Umbilical cord (tissue), 2 donors: Measurements from ENCODE around the gene MAML2. TPM values are rescaled to one million over a fixed set of nuclear protein-coding genes. Genes with fewer than 3 reads are reported as not detected.

Source experiments
- DNase-seq: peaks from one replicate; pipeline ENCODE4 v3.0.0-alpha.2; 2015; ENCODE audit warnings: low spot score
- total RNA-seq: library from RNA; depleted of rRNA; stranded (reverse); fragments of >200 nt; gene quantifications from one replicate; pipeline ENCODE4 v1.2.3, GENCODE V29; 2014; ENCODE audit warnings: low replicate concordance; ENCODE audit not compliant: insufficient read depth

The MAML2 gene
- total RNA-seq, 1 donor from 2014 or later: 17.1 TPM

DNA sequence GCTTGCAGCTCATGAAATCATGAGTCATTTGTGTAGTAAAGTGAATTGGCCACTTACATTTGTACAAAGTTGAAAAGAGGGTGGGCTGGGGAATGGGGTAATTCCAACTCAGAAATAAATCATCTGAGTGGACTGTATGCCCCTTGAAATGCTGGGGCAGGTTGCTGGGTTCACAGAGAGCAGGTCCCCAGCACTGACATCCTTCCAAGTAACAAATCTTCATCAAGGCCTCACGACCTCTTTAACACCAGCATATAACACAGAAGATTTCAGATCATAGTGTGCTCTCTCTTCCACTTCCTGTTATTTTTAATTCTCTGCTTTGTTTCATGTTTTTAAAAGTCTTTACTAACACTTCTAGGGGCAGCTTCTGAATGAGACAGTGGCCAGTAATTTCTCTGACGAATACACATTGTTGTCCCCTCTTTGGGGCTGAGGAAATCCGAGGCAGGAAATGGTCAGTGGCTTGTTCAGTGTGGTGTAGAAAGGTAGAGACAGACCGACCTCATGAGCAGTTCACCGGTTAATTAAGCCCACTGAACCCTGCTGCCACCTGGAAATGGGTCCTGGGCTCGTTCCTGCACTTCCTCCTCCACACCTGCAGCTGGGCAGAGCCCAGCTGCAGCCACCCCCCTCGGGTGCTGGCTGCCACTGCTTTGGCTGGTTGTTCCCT lies 127.7 kb downstream of the MAML2 start:
- no peak for DNase-seq

DNA sequence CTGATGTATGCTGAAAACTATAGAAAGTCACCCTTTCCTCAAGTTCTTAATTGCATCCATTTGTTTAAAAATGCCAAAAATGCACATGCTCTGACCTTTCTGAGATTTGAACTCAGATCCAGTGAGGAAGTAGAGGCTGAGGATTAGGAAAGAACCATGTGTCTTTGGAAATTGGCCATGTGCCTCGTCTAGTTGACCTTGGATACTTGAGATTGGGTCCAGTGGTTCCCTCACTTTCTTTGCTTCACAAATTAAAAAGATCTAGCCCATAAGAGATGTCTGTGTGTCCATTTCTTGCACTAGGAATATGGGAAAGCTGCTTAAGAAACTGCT lies 128.3 kb downstream of the MAML2 start:
- no peak for DNase-seq

DNA sequence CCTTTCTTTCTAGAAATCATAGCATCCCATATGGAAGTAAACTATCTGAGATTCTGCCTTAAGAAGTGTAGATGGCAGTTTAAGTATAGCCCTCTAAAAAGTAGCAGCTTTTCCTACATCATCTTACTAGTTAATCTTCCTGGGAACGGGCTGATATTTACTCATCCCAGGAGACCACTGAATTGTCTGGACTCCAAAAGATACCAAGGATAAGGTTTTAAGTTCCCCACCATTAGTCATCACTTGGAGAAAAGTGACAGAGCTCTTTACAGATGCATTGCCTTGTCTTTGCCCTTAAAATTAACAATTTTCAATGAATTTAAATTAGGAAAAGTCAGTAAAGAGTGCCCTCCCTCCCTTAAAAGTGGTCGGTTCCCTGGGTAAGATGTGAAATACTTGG lies 129.5 kb downstream of the MAML2 start:
- DNase-seq: peak; percentile 87

DNA sequence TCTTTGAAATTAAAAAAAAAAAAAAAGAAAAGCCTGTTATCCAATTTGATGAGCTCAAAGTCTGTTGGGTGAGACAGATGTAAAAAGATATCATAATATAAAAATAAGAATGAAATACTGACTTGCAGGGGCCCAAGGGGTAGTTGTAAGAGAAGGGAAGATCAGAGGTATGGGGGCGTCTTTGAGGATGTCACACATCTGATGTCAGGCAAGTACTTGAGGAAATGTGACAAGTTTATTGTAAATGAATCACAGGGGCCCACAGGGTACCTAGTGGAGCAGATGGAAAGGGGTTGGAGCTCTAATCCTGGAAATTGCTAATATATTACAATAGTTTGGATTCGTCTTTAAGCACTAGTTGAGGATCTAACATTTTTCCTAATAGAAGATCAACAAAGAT lies 131.6 kb downstream of the MAML2 start:
- no peak for DNase-seq

DNA sequence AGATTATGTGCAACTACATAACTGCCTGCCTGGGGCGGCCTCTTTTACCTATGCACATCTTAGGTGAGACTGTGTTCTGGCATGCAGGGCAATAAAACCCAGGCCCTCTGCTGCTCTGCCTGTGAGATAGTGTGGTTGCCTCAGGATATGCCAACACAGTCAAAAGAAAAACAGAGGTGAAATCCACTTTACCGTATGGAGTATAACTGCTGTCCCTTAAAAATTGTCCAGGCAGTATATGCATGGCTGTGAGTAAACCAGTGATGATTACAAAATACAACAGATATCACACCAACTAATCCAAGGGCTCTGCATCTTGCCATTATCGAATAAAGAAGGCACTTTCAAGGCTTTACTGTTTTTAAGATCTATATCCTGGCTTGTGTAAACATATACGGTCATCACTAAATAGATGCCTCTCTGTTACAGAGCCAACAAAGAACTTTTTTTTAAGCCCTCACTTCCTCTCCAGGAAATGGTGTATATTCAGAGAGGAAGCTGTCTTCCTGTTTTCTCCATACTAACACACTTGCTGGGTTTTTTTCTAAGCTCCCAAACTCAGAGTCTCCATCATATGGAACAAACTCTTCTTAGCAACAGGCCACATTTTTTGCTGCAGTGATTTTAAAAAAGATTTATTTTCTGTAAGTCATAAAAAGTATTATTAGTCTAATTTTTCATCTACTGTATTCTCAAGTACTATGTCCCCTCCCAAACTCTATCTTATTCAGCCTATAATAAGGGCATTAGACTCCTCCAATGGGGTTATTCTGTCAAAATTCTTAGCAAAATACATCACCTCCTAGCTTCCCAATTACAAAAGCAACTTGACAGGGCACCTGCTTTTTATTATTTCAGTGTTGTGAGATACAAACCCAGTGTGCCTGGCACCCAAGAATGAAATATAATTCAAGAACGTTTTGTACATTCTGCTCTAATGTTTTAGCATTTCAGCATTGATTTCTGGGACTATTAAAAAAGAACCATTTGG lies 135.2 kb downstream of the MAML2 start:
- peak; percentile 78 for DNase-seq

DNA sequence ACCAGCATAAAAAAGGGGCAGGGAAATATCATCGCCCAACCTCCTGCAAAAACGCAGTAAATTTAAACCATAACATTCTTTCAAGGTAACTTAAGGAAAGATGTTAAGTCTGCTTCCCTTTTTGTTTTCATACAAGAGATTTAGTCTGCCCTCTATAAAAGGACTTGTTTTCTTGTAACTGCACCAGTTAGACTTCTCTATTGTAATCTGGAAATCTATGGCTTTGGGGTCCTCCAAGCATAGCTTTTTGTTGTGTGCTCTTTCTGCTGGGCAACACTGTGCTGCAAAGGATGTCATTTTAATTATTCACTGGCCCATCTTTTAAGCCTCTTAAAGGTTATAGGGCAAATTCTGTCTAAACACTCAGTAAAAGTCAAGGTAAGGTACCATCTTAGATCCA lies 136.0 kb downstream of the MAML2 start:
- no peak for DNase-seq

DNA sequence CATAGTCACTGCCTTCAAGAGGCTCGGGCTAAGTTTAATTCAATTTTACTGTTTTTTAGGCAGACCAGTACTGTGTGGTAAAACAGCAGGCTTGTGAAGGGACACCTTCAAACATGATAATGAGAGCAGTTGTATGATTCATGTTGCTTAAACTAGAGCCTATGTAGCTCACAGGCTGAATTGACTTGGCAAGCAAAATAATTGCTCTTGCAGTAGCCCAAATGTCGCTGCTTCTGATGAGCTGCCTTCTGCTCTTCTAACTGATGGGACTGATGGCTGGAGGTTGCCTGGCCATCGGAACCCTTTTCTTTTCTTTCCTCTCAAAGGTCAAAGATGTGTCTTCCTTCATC lies 137.6 kb downstream of the MAML2 start:
- DNase-seq: no peak

DNA sequence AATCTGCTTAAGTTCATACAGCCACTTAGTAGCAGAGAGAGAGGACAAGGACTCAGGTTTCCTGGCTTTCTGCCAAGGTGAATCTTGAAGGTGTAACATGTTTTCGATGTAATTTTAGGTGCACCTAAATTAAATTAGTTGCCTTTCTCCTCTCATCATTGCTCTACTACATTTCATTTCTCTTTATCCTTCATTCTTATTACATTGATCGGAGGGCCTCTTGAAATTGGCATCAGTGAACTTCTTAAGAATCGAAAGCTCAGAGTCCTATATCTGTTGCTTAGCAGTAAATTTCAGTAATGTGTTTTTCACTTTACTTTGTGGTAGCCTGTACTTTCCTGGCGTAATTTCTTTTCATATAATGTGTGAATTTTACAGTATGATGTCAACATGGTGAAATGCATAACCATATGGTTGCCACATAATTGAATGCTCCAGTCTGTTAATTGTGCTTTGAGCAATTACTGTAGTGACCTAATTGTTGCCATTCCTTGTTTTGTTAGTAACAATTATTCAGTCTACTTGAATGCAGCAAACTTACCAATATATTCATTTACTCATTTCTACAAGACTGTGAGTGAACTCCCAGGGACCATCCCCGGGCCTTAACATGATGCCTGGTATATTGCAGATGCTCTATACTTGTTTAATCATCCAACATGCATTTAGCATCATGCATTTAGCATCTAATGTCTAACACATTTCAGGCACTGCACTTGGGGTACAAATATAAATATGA lies 138.1 kb downstream of the MAML2 start:
- DNase-seq: no peak

DNA sequence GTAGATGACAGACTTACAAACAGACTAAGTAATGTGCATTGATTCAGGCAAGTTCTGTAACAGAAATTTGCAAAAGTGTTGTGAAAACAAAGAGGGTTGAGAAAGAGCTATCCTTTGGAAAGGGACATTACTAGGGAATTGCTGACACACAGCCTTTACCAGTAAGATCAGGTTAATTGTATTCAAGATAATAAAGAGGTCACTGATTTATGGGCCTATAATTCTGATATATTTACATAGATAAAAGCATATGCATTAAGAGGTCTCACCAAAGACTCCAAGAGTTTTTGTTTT lies 138.7 kb downstream of the MAML2 start:
- no peak for DNase-seq

DNA sequence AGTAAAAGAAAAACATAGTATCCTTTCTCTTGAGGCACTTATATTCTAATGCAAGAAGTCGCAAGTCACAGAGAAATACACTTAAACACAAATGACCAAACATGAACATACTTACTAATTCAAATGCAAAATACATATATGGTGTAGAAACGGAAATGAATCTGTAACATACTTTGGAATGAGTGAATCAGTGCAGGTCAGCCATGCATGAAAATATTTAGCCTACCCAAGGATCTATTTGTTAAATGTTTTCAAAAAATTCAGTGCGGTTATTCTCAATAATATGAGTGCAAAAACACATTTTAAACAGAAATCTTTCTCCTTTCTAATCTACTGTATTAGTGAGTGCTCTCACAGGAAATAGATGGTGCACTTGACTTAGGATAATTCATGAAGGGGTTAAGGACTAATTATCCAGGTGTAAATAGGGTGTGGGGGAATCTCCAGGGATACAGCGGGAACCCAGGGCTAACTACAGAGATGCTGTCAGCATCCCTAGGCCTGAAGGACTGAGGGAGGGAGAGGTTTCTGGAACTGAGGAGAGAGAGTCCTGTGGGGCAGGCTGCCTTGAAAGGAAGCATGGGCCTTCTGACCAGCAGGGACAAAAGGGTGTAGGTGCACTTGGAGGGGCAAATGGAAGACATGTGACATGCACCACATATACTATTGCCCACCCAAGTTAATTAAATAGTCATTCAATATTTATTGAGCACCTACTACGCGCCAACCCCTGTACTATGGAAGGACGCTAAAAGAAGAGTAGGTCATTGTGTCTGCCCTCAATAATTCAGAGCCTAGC lies 139.2 kb downstream of the MAML2 start:
- no peak for DNase-seq

DNA sequence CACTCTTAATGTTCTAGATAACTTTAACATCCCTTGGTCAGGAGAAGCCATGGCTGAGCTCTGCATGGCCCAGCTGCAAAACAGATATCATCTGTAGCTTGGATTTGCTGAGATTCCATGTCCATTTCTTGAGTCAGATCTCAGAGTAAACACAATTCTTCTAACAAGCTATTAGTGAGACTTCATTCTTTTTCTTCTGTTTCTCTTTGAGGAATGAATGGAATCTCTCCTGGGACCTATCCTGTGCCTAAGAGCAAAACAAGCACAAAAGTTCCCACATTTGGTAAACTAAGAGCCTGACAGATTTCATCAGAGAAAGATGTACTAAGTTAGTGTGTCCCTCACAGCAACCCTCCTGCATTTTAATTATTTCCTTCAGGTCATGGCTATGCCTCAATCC lies 142.8 kb downstream of the MAML2 start:
- DNase-seq: peak; percentile 40

DNA sequence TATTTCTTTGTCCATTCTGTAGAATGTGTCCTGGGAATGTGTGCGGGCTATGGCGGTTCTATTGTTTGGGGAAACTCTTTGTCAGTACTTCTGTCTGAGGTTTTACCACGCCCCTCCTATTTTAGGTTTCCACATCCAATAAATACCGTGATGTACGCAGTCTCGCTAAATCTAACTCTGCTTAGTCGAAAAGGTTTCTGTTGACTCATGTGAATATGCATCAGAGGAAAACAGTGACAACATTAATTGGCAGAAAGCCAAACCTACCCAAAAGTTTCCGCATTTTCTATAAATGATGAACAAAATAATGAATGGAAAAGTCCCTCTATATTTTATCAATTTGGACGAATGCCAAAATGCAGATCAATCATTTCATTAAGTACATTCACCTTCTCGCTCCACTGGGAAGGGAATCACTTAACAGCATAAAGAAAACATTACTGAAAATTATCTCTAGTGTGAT lies 143.4 kb downstream of the MAML2 start:
- DNase-seq: no peak

DNA sequence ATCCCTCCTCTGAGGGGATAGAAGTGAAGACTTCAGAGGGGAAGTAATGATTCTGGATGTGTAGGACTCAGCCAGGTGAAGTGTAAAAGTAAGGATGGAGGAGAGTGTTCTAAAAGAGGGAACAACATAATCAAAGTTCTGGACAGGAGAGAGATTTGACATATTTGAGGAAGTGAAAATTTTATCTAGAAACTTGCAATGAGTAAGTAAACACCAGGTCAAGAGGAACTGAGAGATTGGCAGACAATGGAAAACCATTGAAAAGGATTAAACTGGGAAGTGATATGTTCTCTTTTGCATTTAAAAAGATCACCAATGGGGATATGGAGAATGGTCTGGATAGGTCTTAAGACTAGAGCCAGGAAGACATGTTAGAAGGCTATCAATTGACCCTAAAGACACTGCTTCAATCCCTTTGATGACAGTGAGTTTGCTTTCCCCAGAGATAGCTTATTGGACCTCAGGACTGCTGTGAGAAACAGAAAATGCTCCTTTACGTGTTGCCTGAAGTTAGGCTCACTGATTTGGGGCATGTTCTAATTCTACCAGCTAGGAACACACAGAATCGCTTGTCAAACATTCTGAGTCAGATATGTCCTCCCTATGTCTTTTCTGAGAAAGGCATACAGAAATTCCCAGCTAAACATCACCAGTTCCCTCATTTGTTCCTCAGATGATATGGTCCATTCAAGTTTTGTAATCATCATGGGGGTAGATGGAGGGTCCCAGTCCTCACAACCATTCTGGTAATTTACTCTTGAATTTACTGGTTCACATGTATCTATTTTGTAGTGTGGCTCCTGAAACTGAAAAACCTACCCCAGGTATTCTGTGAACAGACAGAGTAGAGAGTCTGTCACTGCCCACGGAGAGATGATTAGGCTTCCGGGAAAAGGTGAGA lies 144.9 kb downstream of the MAML2 start:
- no peak for DNase-seq

DNA sequence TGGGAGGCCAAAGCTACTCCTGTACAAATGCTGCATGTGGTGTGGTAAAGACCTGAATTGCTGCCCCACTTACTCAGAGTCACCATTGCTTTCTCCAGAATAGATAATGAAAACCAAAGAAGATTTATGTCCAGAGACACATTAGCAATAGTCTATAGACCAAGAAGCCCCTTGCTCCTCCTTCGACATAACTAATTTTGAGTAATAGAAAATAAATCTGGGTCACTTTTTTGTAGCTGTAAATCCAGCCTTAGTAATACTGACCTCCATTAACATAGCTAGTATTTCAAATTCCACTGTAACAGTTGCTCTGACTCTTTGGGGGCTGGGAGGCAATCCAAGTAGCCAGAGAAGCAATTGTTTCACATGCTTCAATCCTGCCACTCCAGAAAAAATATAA lies 145.9 kb downstream of the MAML2 start:
- no peak for DNase-seq

DNA sequence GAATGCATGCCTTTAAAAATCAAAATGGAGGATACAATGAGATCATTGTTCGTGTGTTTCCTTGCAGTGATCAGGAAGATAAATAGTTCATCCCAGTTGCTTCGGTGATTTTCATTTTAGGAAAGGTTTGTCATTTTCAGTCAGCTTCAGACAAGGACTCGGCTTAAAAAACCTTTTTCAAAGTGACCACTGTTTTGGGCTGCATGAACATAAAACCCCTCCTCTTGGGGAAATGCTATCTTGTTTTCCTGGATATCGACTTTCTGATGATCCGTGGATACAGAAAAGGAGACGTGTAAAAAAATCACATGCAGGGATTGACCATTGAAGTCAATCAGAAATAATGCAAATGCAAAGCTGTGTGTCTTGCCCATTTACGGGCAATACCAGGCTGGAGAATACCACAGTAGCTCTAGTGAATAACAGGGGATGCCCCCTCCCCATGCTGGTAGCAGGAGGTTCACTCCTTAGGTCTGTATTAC lies 146.8 kb downstream of the MAML2 start:
- DNase-seq: no peak

DNA sequence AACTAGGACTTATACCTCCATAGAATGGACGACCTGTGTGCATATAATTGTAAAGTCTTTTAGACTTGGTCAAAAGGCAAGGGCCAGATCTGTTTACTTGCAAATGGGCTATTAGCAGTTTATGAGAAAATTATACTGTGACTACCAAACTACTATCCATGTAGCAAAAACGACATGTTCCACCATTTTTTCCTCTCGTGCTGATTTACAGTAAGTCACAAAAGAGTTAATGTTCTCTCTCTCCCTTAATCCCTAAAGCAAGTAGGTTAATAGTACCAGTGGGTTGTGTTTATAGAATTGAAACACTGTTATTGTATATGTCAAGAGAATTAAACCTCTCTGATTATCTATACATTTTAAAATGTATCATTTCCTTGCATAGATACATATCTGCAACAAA lies 147.3 kb downstream of the MAML2 start:
- DNase-seq: no peak

DNA sequence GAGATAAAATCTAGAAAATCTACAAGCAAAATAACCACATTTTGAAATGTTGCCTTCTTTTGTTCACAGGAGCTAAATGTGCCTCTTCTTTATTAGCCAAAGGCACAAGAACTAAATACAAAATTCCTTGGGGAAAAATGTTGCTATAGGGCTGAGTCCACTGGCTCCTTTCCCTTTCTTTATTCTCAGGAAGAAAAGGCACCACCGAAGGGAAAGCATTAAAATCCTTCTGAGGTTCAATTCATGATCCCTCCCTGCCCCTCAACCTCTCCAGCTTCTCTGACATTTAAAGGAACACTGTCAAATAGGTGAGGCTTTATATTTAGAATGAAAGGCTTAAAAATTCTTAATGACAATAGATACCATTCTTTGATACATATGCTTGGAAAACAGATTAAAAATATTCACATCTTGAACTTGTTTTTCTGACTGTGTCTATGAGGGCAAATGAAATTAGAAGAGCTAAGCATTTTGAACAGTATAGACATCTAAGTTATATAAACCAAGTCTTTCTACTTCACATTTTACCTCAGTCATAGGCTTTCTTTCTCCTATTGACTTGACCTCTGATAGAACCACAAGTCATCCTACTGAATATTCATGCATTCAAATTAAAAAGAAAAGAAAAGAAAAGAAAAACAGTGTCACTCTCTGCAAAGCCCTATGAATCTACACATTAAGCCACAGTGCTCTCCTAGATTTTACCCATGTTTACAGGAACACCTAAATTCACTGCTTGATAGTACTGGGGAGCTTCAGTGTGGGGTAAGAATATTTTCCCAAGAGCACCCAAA lies 148.2 kb downstream of the MAML2 start:
- no peak for DNase-seq

DNA sequence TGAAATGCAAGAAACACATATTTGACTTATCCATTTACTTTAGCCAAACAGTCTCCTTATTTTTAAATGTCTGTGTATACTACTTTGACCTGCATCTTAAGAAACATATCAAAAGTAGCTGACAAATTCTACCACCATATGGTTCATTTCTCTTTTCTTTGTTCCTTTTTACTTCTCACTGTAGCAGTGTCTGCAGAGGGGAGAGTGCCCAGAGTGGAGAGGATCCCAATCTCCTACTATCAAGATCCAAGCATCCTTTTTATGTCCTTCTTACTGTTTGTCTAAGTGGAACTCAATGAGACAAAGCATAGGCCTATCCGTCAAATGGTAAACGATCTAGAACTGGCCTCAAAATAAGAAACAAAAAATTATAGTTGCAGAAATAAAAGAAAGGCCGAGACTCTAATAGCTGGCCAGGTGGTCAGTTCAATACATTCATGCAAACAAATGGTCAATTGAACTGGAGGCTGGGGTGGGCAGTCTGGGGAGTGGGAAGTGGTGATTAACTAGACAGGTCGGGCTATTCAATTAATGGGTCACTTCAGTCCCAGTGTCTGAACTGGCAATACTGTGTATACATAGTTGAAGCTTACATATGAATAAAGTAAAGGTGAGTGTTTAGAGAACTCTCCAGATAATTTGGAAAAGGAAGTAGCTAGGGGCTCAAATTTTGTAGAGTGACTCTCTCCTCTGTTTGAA lies 149.1 kb downstream of the MAML2 start:
- no peak for DNase-seq

DNA sequence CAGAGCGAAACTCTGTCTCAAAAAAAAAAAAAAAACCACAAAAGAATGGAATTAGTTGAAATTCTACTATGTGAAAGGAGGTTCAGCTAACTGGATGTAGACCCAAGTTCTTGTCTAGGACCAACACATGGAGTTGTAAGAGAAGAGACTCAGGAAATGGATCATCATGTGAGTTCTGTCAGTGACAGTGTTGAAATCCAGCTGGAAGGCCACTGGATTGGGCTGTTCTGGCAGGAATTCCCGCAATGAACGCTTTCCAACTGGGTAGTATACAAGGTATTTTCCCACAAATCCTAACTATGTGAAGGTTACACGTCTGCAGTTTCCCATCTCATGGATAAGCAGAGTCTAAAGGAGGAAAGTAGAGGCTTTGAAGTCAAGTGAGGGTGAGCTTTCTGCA lies 151.2 kb downstream of the MAML2 start:
- DNase-seq: no peak
